GM12801 (cell line): Measurements from ENCODE around the gene CNBP.

Experiments used
- CTCF ChIP-seq: IDR thresholded peaks from one replicate; pipeline ENCODE4 v1.5.1; 2011; ENCODE audit warnings: control low read depth; ENCODE audit not compliant: insufficient read length; ENCODE audit errors: extremely low read depth

Gene CNBP

GRCh38 chr3:129183569-129184395, at the start of gene CNBP:
Gene CNBP, minus strand, starts transcription at chr3:129183896. Its CDS starts 12,139 bp downstream, at chr3:129171757.
- no peak for TF ChIP-seq CTCF

GRCh38 chr3:129231331-129232119, 47.8 kb upstream of the CNBP start:
- TF ChIP-seq CTCF: no peak

- TF ChIP-seq CTCF: no peak
These were observed 46.8 kb upstream of the CNBP start for GRCh38 chr3:129230311-129231019.

GRCh38 chr3:129228891-129229585, 45.3 kb upstream of the CNBP start:
- no peak for TF ChIP-seq CTCF

GRCh38 chr3:129226374-129226773, 42.7 kb upstream of the CNBP start:
- no peak for TF ChIP-seq CTCF

- no peak for TF ChIP-seq CTCF
These were observed 41.3 kb upstream of the CNBP start for GRCh38 chr3:129224984-129225393.

GRCh38 chr3:129218742-129219141, 35.0 kb upstream of the CNBP start:
- no peak for TF ChIP-seq CTCF
